ENCODE results near the gene POLG.

Gene POLG

GRCh38 chr15:89326316-89326715 is 8.3 kb downstream of the POLG start (continued):
- TF ChIP-seq BCL6B (tag by site-specific recombination; IDR thresholded peaks at IDR 0.05): no peak
- TF ChIP-seq, protein P1, sequence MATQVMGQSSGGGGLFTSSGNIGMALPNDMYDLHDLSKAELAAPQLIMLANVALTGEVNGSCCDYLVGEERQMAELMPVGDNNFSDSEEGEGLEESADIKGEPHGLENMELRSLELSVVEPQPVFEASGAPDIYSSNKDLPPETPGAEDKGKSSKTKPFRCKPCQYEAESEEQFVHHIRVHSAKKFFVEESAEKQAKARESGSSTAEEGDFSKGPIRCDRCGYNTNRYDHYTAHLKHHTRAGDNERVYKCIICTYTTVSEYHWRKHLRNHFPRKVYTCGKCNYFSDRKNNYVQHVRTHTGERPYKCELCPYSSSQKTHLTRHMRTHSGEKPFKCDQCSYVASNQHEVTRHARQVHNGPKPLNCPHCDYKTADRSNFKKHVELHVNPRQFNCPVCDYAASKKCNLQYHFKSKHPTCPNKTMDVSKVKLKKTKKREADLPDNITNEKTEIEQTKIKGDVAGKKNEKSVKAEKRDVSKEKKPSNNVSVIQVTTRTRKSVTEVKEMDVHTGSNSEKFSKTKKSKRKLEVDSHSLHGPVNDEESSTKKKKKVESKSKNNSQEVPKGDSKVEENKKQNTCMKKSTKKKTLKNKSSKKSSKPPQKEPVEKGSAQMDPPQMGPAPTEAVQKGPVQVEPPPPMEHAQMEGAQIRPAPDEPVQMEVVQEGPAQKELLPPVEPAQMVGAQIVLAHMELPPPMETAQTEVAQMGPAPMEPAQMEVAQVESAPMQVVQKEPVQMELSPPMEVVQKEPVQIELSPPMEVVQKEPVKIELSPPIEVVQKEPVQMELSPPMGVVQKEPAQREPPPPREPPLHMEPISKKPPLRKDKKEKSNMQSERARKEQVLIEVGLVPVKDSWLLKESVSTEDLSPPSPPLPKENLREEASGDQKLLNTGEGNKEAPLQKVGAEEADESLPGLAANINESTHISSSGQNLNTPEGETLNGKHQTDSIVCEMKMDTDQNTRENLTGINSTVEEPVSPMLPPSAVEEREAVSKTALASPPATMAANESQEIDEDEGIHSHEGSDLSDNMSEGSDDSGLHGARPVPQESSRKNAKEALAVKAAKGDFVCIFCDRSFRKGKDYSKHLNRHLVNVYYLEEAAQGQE (tag by site-specific recombination; IDR thresholded peaks at IDR 0.05): no peak

DNA sequence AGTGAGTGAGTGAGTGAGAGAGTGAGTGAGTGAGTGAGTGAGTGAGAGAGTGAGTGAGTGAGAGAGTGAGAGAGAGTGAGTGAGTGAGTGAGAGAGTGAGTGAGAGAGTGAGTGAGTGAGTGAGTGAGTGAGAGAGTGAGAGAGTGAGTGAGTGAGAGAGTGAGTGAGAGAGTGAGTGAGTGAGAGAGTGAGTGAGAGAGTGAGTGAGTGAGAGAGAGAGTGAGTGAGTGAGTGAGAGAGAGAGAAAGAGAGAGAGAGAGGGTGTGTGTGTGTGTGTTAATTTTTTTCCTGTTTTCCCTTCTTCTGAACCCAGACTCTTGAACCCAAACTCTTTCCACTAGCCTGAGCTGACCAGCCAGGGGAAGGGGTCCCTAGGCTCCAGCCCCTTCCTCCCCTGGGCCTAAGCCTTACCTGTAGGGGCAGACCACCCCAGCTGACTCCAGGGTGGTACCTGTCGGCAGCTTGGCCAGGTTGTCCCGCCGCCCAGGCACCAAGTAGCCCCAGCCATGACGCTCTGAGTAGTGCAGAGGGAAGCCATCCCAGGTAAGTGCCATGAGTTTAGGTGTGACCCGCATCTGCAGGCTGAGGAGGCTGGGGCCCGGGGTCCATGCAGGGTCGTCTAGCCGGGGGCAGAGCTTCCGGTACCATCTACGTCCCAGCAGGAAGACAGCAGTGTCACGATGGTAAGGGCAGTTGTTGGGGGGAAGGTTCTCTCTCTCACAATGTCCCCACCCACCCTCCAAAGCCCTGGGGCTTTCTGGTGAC is 9.4 kb downstream of the POLG start:
- no peak for TF ChIP-seq ZXDB (tag by site-specific recombination; IDR thresholded peaks at IDR 0.05)
- no peak for TF ChIP-seq ZNF391 (tag by site-specific recombination; IDR thresholded peaks at IDR 0.05; ENCODE audit: borderline replicate concordance, low read depth)
- TF ChIP-seq ZNF302 (tag by site-specific recombination; IDR thresholded peaks at IDR 0.05; ENCODE audit: low read depth): no peak
- TF ChIP-seq PRDM1 (tag by site-specific recombination; IDR thresholded peaks at IDR 0.05): peak; percentile 100
- no peak for TF ChIP-seq ZNF133 (tag by site-specific recombination; IDR thresholded peaks at IDR 0.05)
- peak; percentile 91 for TF ChIP-seq ZNF366 (tag by site-specific recombination; conservative IDR thresholded peaks at IDR 0.05)
- no peak for TF ChIP-seq ZNF132 (tag by site-specific recombination; IDR thresholded peaks at IDR 0.05; ENCODE audit: borderline replicate concordance)
- TF ChIP-seq, protein P2, sequence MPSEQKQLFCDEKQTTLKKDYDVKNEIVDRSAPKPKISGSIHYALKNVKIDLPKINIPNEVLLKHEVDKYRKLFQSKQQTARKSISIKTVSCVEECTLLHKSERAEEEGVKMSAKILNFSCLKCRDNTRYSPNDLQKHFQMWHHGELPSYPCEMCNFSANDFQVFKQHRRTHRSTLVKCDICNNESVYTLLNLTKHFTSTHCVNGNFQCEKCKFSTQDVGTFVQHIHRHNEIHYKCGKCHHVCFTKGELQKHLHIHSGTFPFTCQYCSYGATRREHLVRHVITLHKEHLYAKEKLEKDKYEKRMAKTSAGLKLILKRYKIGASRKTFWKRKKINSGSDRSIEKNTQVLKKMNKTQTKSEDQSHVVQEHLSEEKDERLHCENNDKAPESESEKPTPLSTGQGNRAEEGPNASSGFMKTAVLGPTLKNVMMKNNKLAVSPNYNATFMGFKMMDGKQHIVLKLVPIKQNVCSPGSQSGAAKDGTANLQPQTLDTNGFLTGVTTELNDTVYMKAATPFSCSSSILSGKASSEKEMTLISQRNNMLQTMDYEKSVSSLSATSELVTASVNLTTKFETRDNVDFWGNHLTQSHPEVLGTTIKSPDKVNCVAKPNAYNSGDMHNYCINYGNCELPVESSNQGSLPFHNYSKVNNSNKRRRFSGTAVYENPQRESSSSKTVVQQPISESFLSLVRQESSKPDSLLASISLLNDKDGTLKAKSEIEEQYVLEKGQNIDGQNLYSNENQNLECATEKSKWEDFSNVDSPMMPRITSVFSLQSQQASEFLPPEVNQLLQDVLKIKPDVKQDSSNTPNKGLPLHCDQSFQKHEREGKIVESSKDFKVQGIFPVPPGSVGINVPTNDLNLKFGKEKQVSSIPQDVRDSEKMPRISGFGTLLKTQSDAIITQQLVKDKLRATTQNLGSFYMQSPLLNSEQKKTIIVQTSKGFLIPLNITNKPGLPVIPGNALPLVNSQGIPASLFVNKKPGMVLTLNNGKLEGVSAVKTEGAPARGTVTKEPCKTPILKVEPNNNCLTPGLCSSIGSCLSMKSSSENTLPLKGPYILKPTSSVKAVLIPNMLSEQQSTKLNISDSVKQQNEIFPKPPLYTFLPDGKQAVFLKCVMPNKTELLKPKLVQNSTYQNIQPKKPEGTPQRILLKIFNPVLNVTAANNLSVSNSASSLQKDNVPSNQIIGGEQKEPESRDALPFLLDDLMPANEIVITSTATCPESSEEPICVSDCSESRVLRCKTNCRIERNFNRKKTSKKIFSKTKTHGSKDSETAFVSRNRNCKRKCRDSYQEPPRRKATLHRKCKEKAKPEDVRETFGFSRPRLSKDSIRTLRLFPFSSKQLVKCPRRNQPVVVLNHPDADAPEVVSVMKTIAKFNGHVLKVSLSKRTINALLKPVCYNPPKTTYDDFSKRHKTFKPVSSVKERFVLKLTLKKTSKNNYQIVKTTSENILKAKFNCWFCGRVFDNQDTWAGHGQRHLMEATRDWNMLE (tag by site-specific recombination; conservative IDR thresholded peaks at IDR 0.05; ENCODE audit: low read depth): no peak
- TF ChIP-seq BCL6B (tag by site-specific recombination; IDR thresholded peaks at IDR 0.05): no peak
- TF ChIP-seq ZNF654 (tag by site-specific recombination; IDR thresholded peaks at IDR 0.05; ENCODE audit: low read depth): no peak
- no peak for TF ChIP-seq ZNF18 (tag by site-specific recombination; IDR thresholded peaks at IDR 0.05)
- no peak for TF ChIP-seq ZNF624 (tag by site-specific recombination; IDR thresholded peaks at IDR 0.05)
- TF ChIP-seq ZNF311 (tag by site-specific recombination; IDR thresholded peaks at IDR 0.05; ENCODE audit: borderline replicate concordance): no peak
- TF ChIP-seq BCL11A (tag by site-specific recombination; IDR thresholded peaks at IDR 0.05; ENCODE audit: low read depth): no peak
- TF ChIP-seq ZNF510 (tag by site-specific recombination; IDR thresholded peaks at IDR 0.05; ENCODE audit: insufficient replicate concordance): no peak
- peak; percentile 88 for TF ChIP-seq ZNF596 (tag by site-specific recombination; IDR thresholded peaks at IDR 0.05)
- no peak overlapping the region for H3K4me3 ChIP-seq (ENCODE audit: low read depth, low read length)
- no peak overlapping the region for H3K27ac ChIP-seq (ENCODE audit: extremely low read depth, low read depth, low read length)
- ChIA-PET CTCF (interaction anchor here (0.5 kb wide), 1 partner anchor 22 kb away, joined by 3 read pairs; no protein-coding TSS in a partner anchor), POLR2A (interaction anchor here (0.6 to 1.9 kb wide), 2 partner anchors 8 to 10 kb away, joined by 3 to 7 read pairs; partner anchors contain the start of gene POLG)
- peaks cover 81 to 100% of the 10 kb centered on the region in 2 experiments for H3K36me3 ChIP-seq (ENCODE audit: control insufficient read depth in 2 of 2, insufficient read depth in 1 of 2, low read length in 2 of 2)
- no peaks in the 10 kb centered on the region for H3K9me3 ChIP-seq (ENCODE audit: control insufficient read depth, insufficient read depth, low read depth, low read length)
- no peaks in the 10 kb centered on the region for H3K4me1 ChIP-seq (ENCODE audit: control insufficient read depth, insufficient read depth, low read length)
